ENCODE measurements around the gene MRRF.
"Not testable (repeated sequence)": the region's sequence is repeated elsewhere in the genome, so short reads cannot be mapped to it uniquely, and the experiment has no call there.

Gene MRRF

GRCh38 chr9:122355336-122355875 is 90.7 kb downstream of the MRRF start:
- Histone ChIP-seq H3K9me3 (ENCODE audit: insufficient read depth, low read length) (peaks cover 13% of the 10 kb centered on the region), H3K9ac (ENCODE audit: insufficient read length, low read depth) (no peak overlapping the region), H3K27me3 (ENCODE audit: insufficient read depth, insufficient read length) (peaks cover under 1% of the 10 kb centered on the region), H3K4me1 (ENCODE audit: insufficient read depth, insufficient read length) (no peaks in the 10 kb centered on the region), H3K36me3 (ENCODE audit: insufficient read depth, insufficient read length, low read length) (no peaks in the 10 kb centered on the region), H3K4me3 (ENCODE audit: insufficient read length, low read depth) (no peak overlapping the region)
- DNase-seq (ENCODE audit: low read depth, low spot score), result no peak
- TF ChIP-seq ZNF274 (IDR thresholded peaks at IDR 0.05; ENCODE audit: low read depth, low read length), result no peak

GRCh38 chr9:122356627-122357026 is 91.9 kb downstream of the MRRF start:
- H3K9ac ChIP-seq (ENCODE audit: insufficient read length, low read depth), result no peak overlapping the region
- no peaks in the 10 kb centered on the region for H3K4me1 ChIP-seq (ENCODE audit: insufficient read depth, insufficient read length)
- DNase-seq (ENCODE audit: low read depth, low spot score), result no peak
- H3K36me3 ChIP-seq (ENCODE audit: insufficient read depth, insufficient read length, low read length), result no peaks in the 10 kb centered on the region
- TF ChIP-seq SUZ12 (IDR thresholded peaks at IDR 0.05; ENCODE audit: extremely low read depth, insufficient read depth, insufficient read length), result no peak
- TF ChIP-seq ZNF274 (IDR thresholded peaks at IDR 0.05; ENCODE audit: low read depth, low read length), result no peak
- no peak for TF ChIP-seq YY1 (IDR thresholded peaks at IDR 0.05; ENCODE audit: insufficient read depth, insufficient read length)
- peaks cover 13% of the 10 kb centered on the region for H3K9me3 ChIP-seq (ENCODE audit: insufficient read depth, low read length)
- no peak overlapping the region for H3K4me3 ChIP-seq (ENCODE audit: insufficient read length, low read depth)
- H3K27me3 ChIP-seq (ENCODE audit: insufficient read depth, insufficient read length), result no peaks in the 10 kb centered on the region

GRCh38 chr9:122360891-122361290 is 96.2 kb downstream of the MRRF start:
- Histone ChIP-seq H3K27me3 (ENCODE audit: insufficient read depth, insufficient read length) (no peaks in the 10 kb centered on the region), H3K9ac (ENCODE audit: insufficient read length, low read depth) (no peak overlapping the region), H3K4me3 (ENCODE audit: insufficient read length, low read depth) (no peak overlapping the region), H3K4me1 (ENCODE audit: insufficient read depth, insufficient read length) (no peaks in the 10 kb centered on the region), H3K9me3 (ENCODE audit: insufficient read depth, low read length) (no peaks in the 10 kb centered on the region), H3K36me3 (ENCODE audit: insufficient read depth, insufficient read length, low read length) (no peaks in the 10 kb centered on the region)
- no peak for DNase-seq (ENCODE audit: low read depth, low spot score)
- TF ChIP-seq SUZ12 (IDR thresholded peaks at IDR 0.05; ENCODE audit: extremely low read depth, insufficient read depth, insufficient read length) (no peak), ZNF274 (IDR thresholded peaks at IDR 0.05; ENCODE audit: low read depth, low read length) (no peak), YY1 (IDR thresholded peaks at IDR 0.05; ENCODE audit: insufficient read depth, insufficient read length) (no peak)

- not testable (repeated sequence) for H3K4me3 ChIP-seq (ENCODE audit: insufficient read length, low read depth); H3K4me1 ChIP-seq (ENCODE audit: insufficient read depth, insufficient read length); H3K9ac ChIP-seq (ENCODE audit: insufficient read length, low read depth); DNase-seq (ENCODE audit: low read depth, low spot score); H3K36me3 ChIP-seq (ENCODE audit: insufficient read depth, insufficient read length, low read length); H3K9me3 ChIP-seq (ENCODE audit: insufficient read depth, low read length); H3K27me3 ChIP-seq (ENCODE audit: insufficient read depth, insufficient read length)
Measured at GRCh38 chr9:122363131-122363530, 98.4 kb downstream of the MRRF start.

GRCh38 chr9:122364117-122364782 is 99.6 kb downstream of the MRRF start:
- peaks cover 4% of the 10 kb centered on the region for H3K4me1 ChIP-seq (ENCODE audit: insufficient read depth, insufficient read length)
- DNase-seq (ENCODE audit: low read depth, low spot score), result no peak
- TF ChIP-seq SUZ12 (IDR thresholded peaks at IDR 0.05; ENCODE audit: extremely low read depth, insufficient read depth, insufficient read length) (no peak), ZNF274 (IDR thresholded peaks at IDR 0.05; ENCODE audit: low read depth, low read length) (no peak), YY1 (IDR thresholded peaks at IDR 0.05; ENCODE audit: insufficient read depth, insufficient read length) (no peak)
- H3K4me3 ChIP-seq (ENCODE audit: insufficient read length, low read depth), result no peak overlapping the region
- H3K27me3 ChIP-seq (ENCODE audit: insufficient read depth, insufficient read length), result peaks cover 9% of the 10 kb centered on the region
- H3K9me3 ChIP-seq (ENCODE audit: insufficient read depth, low read length), result peaks cover 8% of the 10 kb centered on the region; the same call in 1 of the 2 replicates
- H3K36me3 ChIP-seq (ENCODE audit: insufficient read depth, insufficient read length, low read length), result no peaks in the 10 kb centered on the region
- H3K9ac ChIP-seq (ENCODE audit: insufficient read length, low read depth), result no peak overlapping the region

GRCh38 chr9:122364783-122365150 is 100.1 kb downstream of the MRRF start:
- Histone ChIP-seq H3K4me1 (ENCODE audit: insufficient read depth, insufficient read length) (peaks cover 4% of the 10 kb centered on the region), H3K27me3 (ENCODE audit: insufficient read depth, insufficient read length) (peaks cover 14% of the 10 kb centered on the region), H3K4me3 (ENCODE audit: insufficient read length, low read depth) (no peak overlapping the region), H3K9me3 (ENCODE audit: insufficient read depth, low read length) (peaks cover 8% of the 10 kb centered on the region; the same call in 1 of the 2 replicates), H3K36me3 (ENCODE audit: insufficient read depth, insufficient read length, low read length) (no peaks in the 10 kb centered on the region), H3K9ac (ENCODE audit: insufficient read length, low read depth) (no peak overlapping the region)
- DNase-seq (ENCODE audit: low read depth, low spot score), result no peak
- TF ChIP-seq SUZ12 (IDR thresholded peaks at IDR 0.05; ENCODE audit: extremely low read depth, insufficient read depth, insufficient read length) (no peak), YY1 (IDR thresholded peaks at IDR 0.05; ENCODE audit: insufficient read depth, insufficient read length) (no peak), ZNF274 (IDR thresholded peaks at IDR 0.05; ENCODE audit: low read depth, low read length) (no peak)

- H3K36me3 ChIP-seq (ENCODE audit: insufficient read depth, insufficient read length, low read length), result no peaks in the 10 kb centered on the region
- H3K9ac ChIP-seq (ENCODE audit: insufficient read length, low read depth), result no peak overlapping the region
- H3K4me3 ChIP-seq (ENCODE audit: insufficient read length, low read depth), result no peak overlapping the region
- TF ChIP-seq SUZ12 (IDR thresholded peaks at IDR 0.05; ENCODE audit: extremely low read depth, insufficient read depth, insufficient read length), result no peak
- TF ChIP-seq ZNF274 (IDR thresholded peaks at IDR 0.05; ENCODE audit: low read depth, low read length), result no peak
- no peak for TF ChIP-seq YY1 (IDR thresholded peaks at IDR 0.05; ENCODE audit: insufficient read depth, insufficient read length)
- peaks cover 26% of the 10 kb centered on the region for H3K27me3 ChIP-seq (ENCODE audit: insufficient read depth, insufficient read length)
- no peak for DNase-seq (ENCODE audit: low read depth, low spot score)
- H3K9me3 ChIP-seq (ENCODE audit: insufficient read depth, low read length), result peaks cover 8% of the 10 kb centered on the region; the same call in 1 of the 2 replicates
- peaks cover 4% of the 10 kb centered on the region for H3K4me1 ChIP-seq (ENCODE audit: insufficient read depth, insufficient read length)
Measured at GRCh38 chr9:122366074-122366660, 101.5 kb downstream of the MRRF start.
